Psoas muscle (tissue), 8 donors: ENCODE results near the gene RPS6KL1. TPM values are rescaled to one million over a fixed set of nuclear protein-coding genes. Genes with fewer than 3 reads are reported as not detected.

ENCODE experiments used
- ATAC-seq, 4 donors: fragments of 200-7000 bp; cut with Tn5 transposase; one replicate each; pipeline ENCODE4 v1.9.1; 2020; ENCODE audit warnings: moderate library complexity in 3 of 4, mild to moderate bottlenecking in 2 of 4
- DNase-seq, 2 donors: peaks; one replicate each; pipeline ENCODE4 v3.0.0-alpha.2; 2020
- H3K27ac ChIP-seq: fragments of 200-600 bp; one replicate; pipeline ENCODE4 v1.8.0; 2022
- H3K27me3 ChIP-seq, 3 donors: fragments of 200-600 bp in 1 of 3; one replicate each; pipeline versions ENCODE4 v1.6.1 to v1.8.0; 2013 to 2022; ENCODE audit warnings: low read length in 2 of 3, mild to moderate bottlenecking in 2 of 3, moderate library complexity in 1 of 3; ENCODE audit not compliant: insufficient read depth in 3 of 3
- H3K36me3 ChIP-seq, 2 donors: fragments of 200-600 bp in 1 of 2; one replicate each; pipeline versions ENCODE4 v1.6.1 to v1.8.0; 2013 to 2022; ENCODE audit warnings: low read depth in 1 of 2, mild to moderate bottlenecking in 1 of 2, moderate library complexity in 1 of 2; ENCODE audit not compliant: insufficient read depth in 1 of 2
- H3K4me1 ChIP-seq: fragments of 200-600 bp; one replicate; pipeline ENCODE4 v1.8.0; 2022
- H3K4me3 ChIP-seq: fragments of 200-600 bp; one replicate; pipeline ENCODE4 v1.8.0; 2022; ENCODE audit warnings: mild to moderate bottlenecking
- H3K9me3 ChIP-seq: fragments of 200-600 bp; one replicate; pipeline ENCODE4 v1.8.0; 2022
- CTCF ChIP-seq: fragments of 200-600 bp; IDR thresholded peaks from one replicate; pipeline ENCODE4 v1.8.0; 2022; ENCODE audit warnings: antibody characterized with exemption
- WGBS, 3 donors: extraction: QIAGEN DNeasy Blood & Tissue Kit; methylation state at CpG; one replicate each; pipeline versions ENCODE4 v1.1.6 to v1.1.7; 2013; 5-methylcytosine and 5-hydroxymethylcytosine counted together
- intact Hi-C, 2 donors: fragments of 100-400 bp; cut with DNase I; formaldehyde crosslinking; loops; one replicate each; pipeline versions ENCODE4 v1.11.0 to v1.14.2; 2022
- polyA plus RNA-seq, 3 donors: library from polyadenylated mRNA; stranded (reverse); fragments of 200-250 nt; gene quantifications; one replicate each; pipeline ENCODE4 v1.2.3, GENCODE V29; 2013
- total RNA-seq, 4 donors: library from RNA; stranded (reverse); fragmentation: NEBNext Ultra II Directional in 2 of 4; extraction: Animal tissue kit (Norgen Biotek cat#: 25700) in 2 of 4; gene quantifications; one replicate each; pipeline versions ENCODE4 v1.2.1 to v1.2.4, GENCODE V29; 2021 to 2023
- donor health status: healthy with polysubstance abuse.
- donor health status: DM: no; HTN: no; CAD: no; lungs with moderate emphysema.
- donor health status: Bipolar disorder and iron deficiency.
- donor health status: healthy.
- donor health status: DM: yes; HTN: yes; CAD: no.
- donor health status: DM: no; HTN: no; CAD: no.
- donor health status: DM: no; HTN: no; CAD: no.
- donor health status: DM: yes; HTN: yes; CAD: no.

Gene RPS6KL1
- total and polyA plus RNA-seq, 7 donors: 9.4 to 34.1 (median 25.6) TPM

- DNase-seq (no peak), ATAC-seq (no peak)
- no peaks in the 10 kb centered on the region for H3K27me3 ChIP-seq
- intact Hi-C loops: no loop called here
- no peaks in the 10 kb centered on the region for H3K36me3 ChIP-seq
- no peaks in the 10 kb centered on the region for H3K9me3 ChIP-seq
- TF ChIP-seq CTCF: no peak
- H3K27ac ChIP-seq: no peak overlapping the region
- WGBS, 3 donors: 78 to 86% (median 80%) methylated on average over 6 of the region's 6 CpGs
- peaks cover 15% of the 10 kb centered on the region for H3K4me1 ChIP-seq
- no peak overlapping the region for H3K4me3 ChIP-seq
These were observed 6.2 kb upstream of the RPS6KL1 start for GRCh38 chr14:74929242-74929641.

GRCh38 chr14:74927225-74927624, 4.2 kb upstream of the RPS6KL1 start:
- H3K27me3 ChIP-seq: no peaks in the 10 kb centered on the region
- peaks cover 3% of the 10 kb centered on the region for H3K4me1 ChIP-seq
- H3K4me3 ChIP-seq: no peak overlapping the region
- ATAC-seq (no peak), DNase-seq (no peak)
- intact Hi-C loops: no loop called here
- no peak overlapping the region for H3K27ac ChIP-seq
- H3K9me3 ChIP-seq: no peaks in the 10 kb centered on the region
- 83 to 87% (median 85%) methylated on average over 6 of the region's 6 CpGs for WGBS, 3 donors
- H3K36me3 ChIP-seq: no peaks in the 10 kb centered on the region
- TF ChIP-seq CTCF: no peak

- DNase-seq: no peak
- intact Hi-C loops: no loop called here
These were observed 1.0 kb upstream of the RPS6KL1 start for GRCh38 chr14:74924061-74924460.

GRCh38 chr14:74921987-74922751, 891 bp downstream of the RPS6KL1 start:
- H3K27ac ChIP-seq: peak overlapping the region; percentile 89
- no peaks in the 10 kb centered on the region for H3K9me3 ChIP-seq
- peak overlapping the region; percentile 95 for H3K4me3 ChIP-seq
- H3K4me1 ChIP-seq: peaks cover 20% of the 10 kb centered on the region
- intact Hi-C loops: no loop called here
- 68 to 70% (median 68%) methylated on average over 19 of the region's 19 CpGs for WGBS, 3 donors
- peak in 1 of 4 donors; percentile 1 for ATAC-seq
- H3K36me3 ChIP-seq: peaks cover 0 to 24% of the 10 kb centered on the region in 2 donors
- H3K27me3 ChIP-seq: no peaks in the 10 kb centered on the region
- DNase-seq: no peak
- no peak for TF ChIP-seq CTCF

More at GRCh38 chr14:74924061-74924460, 1.0 kb upstream of the RPS6KL1 start:
- no peaks in the 10 kb centered on the region for H3K9me3 ChIP-seq
- H3K4me3 ChIP-seq: no peak overlapping the region
- WGBS, 3 donors: 86 to 91% (median 91%) methylated on average over 11 of the region's 11 CpGs
- H3K36me3 ChIP-seq: peaks cover 0 to 23% of the 10 kb centered on the region in 2 donors
- peaks cover 7% of the 10 kb centered on the region for H3K4me1 ChIP-seq
- no peak for TF ChIP-seq CTCF
- ATAC-seq: no peak
- H3K27ac ChIP-seq: no peak overlapping the region
- H3K27me3 ChIP-seq: no peaks in the 10 kb centered on the region
